Measurements from ENCODE around the gene IP6K1.

Gene IP6K1

GRCh38 chr3:49718858-49719213 is 67.5 kb downstream of the IP6K1 start:
- Mint-ChIP-seq H3K27me3 (ENCODE audit: low read depth) (no peaks in the 10 kb centered on the region), H3K36me3 (ENCODE audit: low read depth) (peaks cover 35% of the 10 kb centered on the region), H3K4me1 (ENCODE audit: low read depth) (peaks cover 24% of the 10 kb centered on the region), H3K9me3 (no peaks in the 10 kb centered on the region), H3K27ac (peak overlapping the region; percentile 26), H3K4me3 (peak overlapping the region; percentile 86)
- DNase-seq (ENCODE audit: low spot score) = no peak

GRCh38 chr3:49717959-49718857 is 68.1 kb downstream of the IP6K1 start:
- H3K4me3 Mint-ChIP-seq = peak overlapping the region; percentile 86
- no peaks in the 10 kb centered on the region for H3K27me3 Mint-ChIP-seq (ENCODE audit: low read depth)
- H3K9me3 Mint-ChIP-seq = no peaks in the 10 kb centered on the region
- H3K27ac Mint-ChIP-seq = peak overlapping the region; percentile 26
- peaks cover 34% of the 10 kb centered on the region for H3K36me3 Mint-ChIP-seq (ENCODE audit: low read depth)
- peaks cover 24% of the 10 kb centered on the region for H3K4me1 Mint-ChIP-seq (ENCODE audit: low read depth)
- no peak for DNase-seq (ENCODE audit: low spot score)

- Mint-ChIP-seq H3K9me3 (no peaks in the 10 kb centered on the region), H3K4me1 (ENCODE audit: low read depth) (peaks cover 24% of the 10 kb centered on the region), H3K27ac (no peak overlapping the region), H3K36me3 (ENCODE audit: low read depth) (peaks cover 27% of the 10 kb centered on the region), H3K4me3 (no peak overlapping the region), H3K27me3 (ENCODE audit: low read depth) (no peaks in the 10 kb centered on the region)
- DNase-seq (ENCODE audit: low spot score) = no peak
These were observed 69.0 kb downstream of the IP6K1 start for GRCh38 chr3:49717211-49717958.

- H3K36me3 Mint-ChIP-seq (ENCODE audit: low read depth) = peaks cover 21% of the 10 kb centered on the region
- no peak overlapping the region for H3K27ac Mint-ChIP-seq
- no peak overlapping the region for H3K4me3 Mint-ChIP-seq
- H3K9me3 Mint-ChIP-seq = no peaks in the 10 kb centered on the region
- H3K27me3 Mint-ChIP-seq (ENCODE audit: low read depth) = no peaks in the 10 kb centered on the region
- H3K4me1 Mint-ChIP-seq (ENCODE audit: low read depth) = peaks cover 23% of the 10 kb centered on the region
- DNase-seq (ENCODE audit: low spot score) = no peak
These were observed 69.6 kb downstream of the IP6K1 start for GRCh38 chr3:49716691-49717210.

- Mint-ChIP-seq H3K4me1 (ENCODE audit: low read depth) (peaks cover 26% of the 10 kb centered on the region), H3K27ac (no peak overlapping the region), H3K27me3 (ENCODE audit: low read depth) (no peaks in the 10 kb centered on the region), H3K4me3 (no peak overlapping the region), H3K36me3 (ENCODE audit: low read depth) (peaks cover 18% of the 10 kb centered on the region), H3K9me3 (no peaks in the 10 kb centered on the region)
- no peak for DNase-seq (ENCODE audit: low spot score)
These were observed 70.2 kb downstream of the IP6K1 start for GRCh38 chr3:49716169-49716568.

- peaks cover 13% of the 10 kb centered on the region for H3K36me3 Mint-ChIP-seq (ENCODE audit: low read depth)
- peaks cover 27% of the 10 kb centered on the region for H3K4me1 Mint-ChIP-seq (ENCODE audit: low read depth)
- no peak for DNase-seq (ENCODE audit: low spot score)
- no peaks in the 10 kb centered on the region for H3K9me3 Mint-ChIP-seq
- H3K27me3 Mint-ChIP-seq (ENCODE audit: low read depth) = no peaks in the 10 kb centered on the region
- no peak overlapping the region for H3K27ac Mint-ChIP-seq
- no peak overlapping the region for H3K4me3 Mint-ChIP-seq
These were observed 70.7 kb downstream of the IP6K1 start for GRCh38 chr3:49715611-49716121.

GRCh38 chr3:49714728-49715550 is 71.4 kb downstream of the IP6K1 start:
- Mint-ChIP-seq H3K27me3 (ENCODE audit: low read depth) (no peaks in the 10 kb centered on the region), H3K9me3 (no peaks in the 10 kb centered on the region), H3K4me1 (ENCODE audit: low read depth) (peaks cover 26% of the 10 kb centered on the region), H3K36me3 (ENCODE audit: low read depth) (peaks cover 12% of the 10 kb centered on the region), H3K4me3 (no peak overlapping the region), H3K27ac (no peak overlapping the region)
- no peak for DNase-seq (ENCODE audit: low spot score)

- H3K36me3 Mint-ChIP-seq (ENCODE audit: low read depth) = peaks cover 7% of the 10 kb centered on the region
- no peak overlapping the region for H3K4me3 Mint-ChIP-seq
- no peaks in the 10 kb centered on the region for H3K9me3 Mint-ChIP-seq
- no peaks in the 10 kb centered on the region for H3K27me3 Mint-ChIP-seq (ENCODE audit: low read depth)
- no peak overlapping the region for H3K27ac Mint-ChIP-seq
- peaks cover 13% of the 10 kb centered on the region for H3K4me1 Mint-ChIP-seq (ENCODE audit: low read depth)
- no peak for DNase-seq (ENCODE audit: low spot score)
These were observed 72.8 kb downstream of the IP6K1 start for GRCh38 chr3:49713336-49714105.

GRCh38 chr3:49712631-49713317 is 73.6 kb downstream of the IP6K1 start:
- H3K4me1 Mint-ChIP-seq (ENCODE audit: low read depth) = peaks cover 12% of the 10 kb centered on the region
- no peaks in the 10 kb centered on the region for H3K9me3 Mint-ChIP-seq
- H3K27me3 Mint-ChIP-seq (ENCODE audit: low read depth) = no peaks in the 10 kb centered on the region
- H3K4me3 Mint-ChIP-seq = no peak overlapping the region
- H3K36me3 Mint-ChIP-seq (ENCODE audit: low read depth) = peaks cover 6% of the 10 kb centered on the region
- H3K27ac Mint-ChIP-seq = no peak overlapping the region
- no peak for DNase-seq (ENCODE audit: low spot score)

- no peaks in the 10 kb centered on the region for H3K27me3 Mint-ChIP-seq (ENCODE audit: low read depth)
- no peak overlapping the region for H3K4me3 Mint-ChIP-seq
- peaks cover 12% of the 10 kb centered on the region for H3K4me1 Mint-ChIP-seq (ENCODE audit: low read depth)
- H3K36me3 Mint-ChIP-seq (ENCODE audit: low read depth) = peaks cover 6% of the 10 kb centered on the region
- H3K27ac Mint-ChIP-seq = no peak overlapping the region
- DNase-seq (ENCODE audit: low spot score) = no peak
- no peaks in the 10 kb centered on the region for H3K9me3 Mint-ChIP-seq
These were observed 74.2 kb downstream of the IP6K1 start for GRCh38 chr3:49712166-49712565.

GRCh38 chr3:49711489-49711888 is 74.9 kb downstream of the IP6K1 start:
- Mint-ChIP-seq H3K27ac (peak overlapping the region; percentile 42), H3K4me3 (no peak overlapping the region), H3K9me3 (no peaks in the 10 kb centered on the region), H3K4me1 (ENCODE audit: low read depth) (peaks cover 12% of the 10 kb centered on the region), H3K27me3 (ENCODE audit: low read depth) (no peaks in the 10 kb centered on the region), H3K36me3 (ENCODE audit: low read depth) (peaks cover 8% of the 10 kb centered on the region)
- no peak for DNase-seq (ENCODE audit: low spot score)

- Mint-ChIP-seq H3K27me3 (ENCODE audit: low read depth) (no peaks in the 10 kb centered on the region), H3K4me1 (ENCODE audit: low read depth) (peaks cover 12% of the 10 kb centered on the region), H3K27ac (no peak overlapping the region), H3K9me3 (no peaks in the 10 kb centered on the region), H3K4me3 (no peak overlapping the region), H3K36me3 (ENCODE audit: low read depth) (peaks cover 2% of the 10 kb centered on the region)
- DNase-seq (ENCODE audit: low spot score) = no peak
These were observed 76.5 kb downstream of the IP6K1 start for GRCh38 chr3:49709852-49710251.
